ENCODE results near the gene SLC34A1. TPM values are rescaled to one million over a fixed set of nuclear protein-coding genes. Genes with fewer than 3 reads are reported as not detected.

Gene SLC34A1
- total and polyA plus RNA-seq, 2 of the 4 experiments (the other 2 are of a cell fraction): not detected

- CTCF ChIA-PET: interaction anchor here (0.6 to 1.2 kb wide), 2 partner anchors 28 to 120 kb away, joined by 5 to 10 read pairs; no protein-coding TSS in a partner anchor
- in situ Hi-C loops (cut with MboI; ENCODE audit: low sequenced_read_pairs): no loop called here
- no TSS peak for BruUV-seq (replicated peaks)
Measured at GRCh38 chr5:177355162-177355867, 28.9 kb upstream of the SLC34A1 start.

More at GRCh38 chr5:177355162-177355867, 28.9 kb upstream of the SLC34A1 start:
- dilution Hi-C loops (cut with HindIII; ENCODE audit: low sequenced_read_pairs, unreplicated experiment) (no loop called here), intact Hi-C loops (cut with micrococcal nuclease) (no loop called here)
- Histone ChIP-seq H3K4me3 (ENCODE audit: insufficient read depth, low read depth, low read length) (no peak overlapping the region), H2BK20ac (ENCODE audit: low read depth, low read length) (no peak overlapping the region), H2BK5ac (ENCODE audit: low read depth, low read length, poor library complexity, severe bottlenecking) (no peak overlapping the region), H2AK9ac (replicated peaks; ENCODE audit: low read depth, low read length, poor library complexity) (no peak overlapping the region), H2AK5ac (ENCODE audit: low read depth, low read length) (no peak overlapping the region), H2BK15ac (ENCODE audit: low read depth, low read length) (no peak overlapping the region), H3K18ac (ENCODE audit: low read depth, low read length) (no peak overlapping the region), H3K27ac (ENCODE audit: insufficient read depth, low read length) (no peak overlapping the region), H3K9ac (ENCODE audit: low read depth, low read length) (no peak overlapping the region), H3K9me1 (ENCODE audit: insufficient read depth, low read length) (peaks cover 5% of the 10 kb centered on the region; the same call in 1 of the 2 replicates), H3K36me3 (ENCODE audit: control insufficient read depth, insufficient read depth, low read length) (no peaks in the 10 kb centered on the region), H4K91ac (ENCODE audit: insufficient read depth, low read depth, low read length) (no peak overlapping the region), H3K79me1 (ENCODE audit: low read depth in 1 of 2, low read length in 2 of 2) (peaks cover 11% of the 10 kb centered on the region in 2 experiments), H3K4me1 (ENCODE audit: control insufficient read depth, insufficient read depth, low read length) (peaks cover 6% of the 10 kb centered on the region), H3K4ac (ENCODE audit: low read depth, low read length) (no peak overlapping the region), H3K14ac (replicated peaks; ENCODE audit: low read depth, low read length) (no peak overlapping the region), H3K23ac (ENCODE audit: low read depth, low read length) (no peak overlapping the region), H2BK120ac (ENCODE audit: low read depth, low read length) (no peak overlapping the region), H3K9me3 (ENCODE audit: control insufficient read depth, insufficient read depth, low read length) (peaks cover 2% of the 10 kb centered on the region; the same call in 1 of the 2 replicates), H3K56ac (ENCODE audit: extremely low read depth, insufficient read depth, low read length) (no peak overlapping the region), H2AFZ (replicated peaks; ENCODE audit: low read length, poor library complexity) (no peak overlapping the region), H3K4me2 (ENCODE audit: low read depth, low read length) (no peak overlapping the region), H4K20me1 (ENCODE audit: insufficient read depth, low read length) (no peaks in the 10 kb centered on the region; the same call in 1 of the 2 replicates), H4K5ac (ENCODE audit: low read depth, low read length) (no peak overlapping the region), H3K27me3 (ENCODE audit: control insufficient read depth, insufficient read depth, low read length) (peaks cover 18% of the 10 kb centered on the region), H4K8ac (ENCODE audit: low read depth in 2 of 2, low read length in 2 of 2) (no peak overlapping the region)
- TF ChIP-seq BHLHE40 (IDR thresholded peaks at IDR 0.05; ENCODE audit: low read depth, low read length) (no peak), CEBPB (IDR thresholded peaks at IDR 0.05; ENCODE audit: low read depth, low read length) (no peak), CTCF (conservative IDR thresholded peaks at IDR 0.05; ENCODE audit: low read depth, low read length) (no peak), SMC3 (IDR thresholded peaks at IDR 0.05; ENCODE audit: low read depth, low read length) (no peak), RAD21 (IDR thresholded peaks at IDR 0.05; ENCODE audit: low read length) (no peak)
- no peak for ATAC-seq (ENCODE audit: low read depth)
- POLR2A ChIA-PET (ENCODE audit: unreplicated experiment): no interaction called here
- WGBS, 2 experiments (ENCODE audit: extremely low coverage in 2 of 2, insufficient read length in 1 of 2): no CpG with 5 or more reads among the region's 1 CpG
- DNase-seq: no peak

Data from IMR-90 (cell line).